K562 (cell line): Measurements from ENCODE around the gene GRHL3. TPM values are rescaled to one million over a fixed set of nuclear protein-coding genes. Genes with fewer than 3 reads are reported as not detected.

Experiments
- ATAC-seq: fragments of 200-7000 bp; cut with Tn5 transposase; 3 replicates; pipeline ENCODE4 v1.9.1; 2020; ENCODE audit warnings: moderate library complexity
- BruUV-seq: library from RNA; stranded (reverse); fragments of 400-500 nt; replicated peaks from 2 replicates; lab custom pipeline; 2021; lab: Mats Ljungman, UMichigan
- CTCF ChIA-PET: fragments of 300-600 bp; formaldehyde crosslinking; extraction: SDS; loops from one replicate; lab custom pipeline; 2021; ENCODE audit warnings: low intra/inter-chr PET ratio; lab: Yijun Ruan, JAX
- POLR2A ChIA-PET: fragments of 300-600, 350-650 bp; sonication (Branson Sonifier 250); formaldehyde crosslinking; extraction: SDS; loops from one replicate; lab custom pipeline; 2021; ENCODE audit warnings: antibody characterized with exemption, inconsistent platforms; lab: Yijun Ruan, JAX
- DNase-seq, 4 experiments: peaks; one replicate each; pipeline versions ENCODE4 v3.0.0 to v3.0.0-alpha.2; 2011 to 2018; ENCODE audit warnings: low spot score in 3 of 4, mixed read lengths in 3 of 4; ENCODE audit errors: extremely low read depth in 1 of 4
- FAIRE-seq: peaks from 2 replicates; lab custom pipeline; 2011; peaks lifted over from hg19 to GRCh38; lab: Jason Lieb, UNC
- H2AFZ ChIP-seq: 2 replicates; pipeline ENCODE4 v1.6.0; 2011; ENCODE audit warnings: low read depth, low read length, control low read depth, inconsistent platforms
- H3K27ac ChIP-seq: fragments of 200-600 bp; 3 replicates; pipeline ENCODE4 v1.8.0; 2011; ENCODE audit warnings: low read depth, mild to moderate bottlenecking, control low read depth, inconsistent platforms, low read length, moderate library complexity, mixed read lengths; ENCODE audit errors: extremely low read depth
- H3K27me3 ChIP-seq, 2 experiments: fragments of 300-600 bp in 1 of 2; 2 replicates in 1 of 2; 3 replicates in 1 of 2; pipeline versions ENCODE4 v1.6.0 to v1.8.0; 2011; ENCODE audit warnings: inconsistent platforms in 2 of 2, low read length in 2 of 2, mild to moderate bottlenecking in 1 of 2, mixed read lengths in 1 of 2, moderate library complexity in 1 of 2; ENCODE audit not compliant: control insufficient read depth in 2 of 2, insufficient read depth in 2 of 2
- H3K36me3 ChIP-seq: fragments of 300-600 bp; 3 replicates; pipeline ENCODE4 v1.8.0; 2011; ENCODE audit warnings: mild to moderate bottlenecking, low read length, inconsistent platforms; ENCODE audit not compliant: control insufficient read depth, insufficient read depth
- H3K4me1 ChIP-seq, 2 experiments: fragments of 200-600 bp in 1 of 2; replicated peaks in 1 of 2; 2 replicates in 1 of 2; 3 replicates in 1 of 2; pipeline versions ENCODE4 v1.5.1 to v1.8.0; 2011; ENCODE audit warnings: inconsistent platforms in 2 of 2, low read length in 2 of 2, mild to moderate bottlenecking in 1 of 2, mixed read lengths in 1 of 2, moderate library complexity in 1 of 2; ENCODE audit not compliant: control insufficient read depth in 2 of 2, insufficient read depth in 2 of 2
- H3K4me2 ChIP-seq: 2 replicates; pipeline ENCODE4 v1.6.1; 2011; ENCODE audit warnings: low read length, control low read depth, inconsistent platforms, mixed read lengths; ENCODE audit not compliant: insufficient read depth
- H3K4me3 ChIP-seq: fragments of 200-600 bp; sonication (generic), shearing (Covaris generic); 2 replicates; pipeline ENCODE4 v1.5.1; 2016; ENCODE audit warnings: control low read depth, inconsistent platforms
- H3K79me2 ChIP-seq: fragments of 200-600 bp; 3 replicates; pipeline ENCODE4 v1.8.0; 2011; ENCODE audit warnings: low read length, inconsistent platforms; ENCODE audit not compliant: control insufficient read depth, insufficient read depth
- H3K9ac ChIP-seq, 2 experiments: 2 replicates each; pipeline versions ENCODE4 v1.6.0 to v1.6.1; 2011; ENCODE audit warnings: low read depth in 2 of 2, low read length in 2 of 2, control low read depth in 1 of 2, inconsistent platforms in 1 of 2, mild to moderate bottlenecking in 1 of 2, mixed read lengths in 1 of 2; ENCODE audit not compliant: insufficient read depth in 1 of 2
- H3K9me1 ChIP-seq: one replicate; pipeline ENCODE4 v1.6.0; 2011; ENCODE audit warnings: inconsistent platforms, mild to moderate bottlenecking, low read length, moderate library complexity; ENCODE audit not compliant: control insufficient read depth, insufficient read depth
- H3K9me3 ChIP-seq: replicated peaks from 2 replicates; pipeline ENCODE4 v1.5.1; 2011; ENCODE audit warnings: low read depth, low read length, inconsistent platforms; ENCODE audit not compliant: control insufficient read depth, insufficient read depth
- H4K20me1 ChIP-seq: replicated peaks from 2 replicates; pipeline ENCODE4 v1.6.1; 2011; ENCODE audit warnings: low read length, inconsistent platforms, mixed read lengths; ENCODE audit not compliant: control insufficient read depth, insufficient read depth
- ERF ChIP-seq: fragments of 450-650 bp; formaldehyde crosslinking; IDR thresholded peaks from 2 replicates; pipeline ENCODE4 v1.4.0; 2020; ENCODE audit warnings: mild to moderate bottlenecking, mixed read lengths
- KAT8 ChIP-seq: fragments of 450-650 bp; IDR thresholded peaks from 2 replicates; pipeline ENCODE4 v1.6.1; 2016; ENCODE audit warnings: low read depth, mild to moderate bottlenecking
- MGA ChIP-seq: fragments of 450-650 bp; IDR thresholded peaks from 2 replicates; pipeline ENCODE4 v1.6.1; 2016; ENCODE audit warnings: mild to moderate bottlenecking, moderate library complexity
- MXD1 ChIP-seq: fragments of 250-450 bp; sonication (Bioruptor Pico); IDR thresholded peaks from 2 replicates; pipeline ENCODE4 v1.8.0; 2021; ENCODE audit warnings: borderline replicate concordance, mild to moderate bottlenecking, moderate library complexity; ENCODE audit not compliant: poor library complexity, severe bottlenecking
- NR2F6 ChIP-seq: fragments of 450-650 bp; formaldehyde crosslinking; IDR thresholded peaks from 2 replicates; pipeline ENCODE4 v1.4.0; 2020; ENCODE audit warnings: mild to moderate bottlenecking
- POLR2AphosphoS2 ChIP-seq: IDR thresholded peaks from 2 replicates; pipeline ENCODE4 v1.6.1; 2012; ENCODE audit warnings: low read length, improper control_type of control experiment
- PRPF4 ChIP-seq: fragments of 200-400 bp; formaldehyde crosslinking; IDR thresholded peaks from one replicate; pipeline ENCODE4 v1.6.1; 2017; ENCODE audit warnings: low read length, low read depth, mild to moderate bottlenecking; ENCODE audit not compliant: insufficient read depth, poor library complexity, severe bottlenecking
- RCOR1 ChIP-seq, 2 experiments: IDR thresholded peaks; 2 replicates each; pipeline ENCODE4 v1.6.1; 2012; ENCODE audit warnings: low read depth in 2 of 2, low read length in 2 of 2, borderline replicate concordance in 1 of 2, improper control_type of control experiment in 1 of 2
- SAFB2 ChIP-seq: fragments of 200-400 bp; formaldehyde crosslinking; IDR thresholded peaks from 2 replicates; pipeline ENCODE4 v1.6.1; 2018; ENCODE audit warnings: borderline replicate concordance, low read length, low read depth, moderate library complexity; ENCODE audit not compliant: severe bottlenecking
- ZBTB17 ChIP-seq: fragments of 450-650 bp; formaldehyde crosslinking; IDR thresholded peaks from 2 replicates; pipeline ENCODE4 v1.4.0; 2020; ENCODE audit warnings: mild to moderate bottlenecking
- ZNF436 ChIP-seq: fragments of 250-450, 450-650 bp; sonication (Bioruptor Pico); formaldehyde crosslinking; IDR thresholded peaks from 2 replicates; pipeline ENCODE4 v1.7.0; 2020; ENCODE audit warnings: mild to moderate bottlenecking
- WGBS: fragments of 100-300 bp; shearing (Covaris generic); methylation state at CpG from one replicate; pipeline ENCODE4 v1.1.6; 2016; ENCODE audit warnings: low coverage, mixed read lengths; ENCODE audit not compliant: insufficient coverage; ENCODE audit errors: missing lambda C conversion rate; 5-methylcytosine and 5-hydroxymethylcytosine counted together
- in situ Hi-C: fragments of 300-500 bp; cut with MboI; formaldehyde crosslinking; loops from 4 replicates; pipeline ENCODE4 v1.15.0; 2018; ENCODE audit warnings: inconsistent platforms, mixed read lengths
- intact Hi-C: fragments of 100-400 bp; cut with micrococcal nuclease; formaldehyde crosslinking; loops from 2 replicates; pipeline ENCODE4 v1.14.2; 2022
- polyA plus RNA-seq, 8 experiments: library from polyadenylated mRNA; depleted of rRNA in 4 of 8; stranded (reverse) in 5 of 8; unstranded in 3 of 8; fragments of >200 nt; fragmentation: Nextera tagmentation in 2 of 8; fragmentation: Illumina TruSeq in 1 of 8; extraction: Ambion mirVana in 2 of 8; extraction: Trizol in 1 of 8; gene quantifications; 2 replicates each; pipeline versions ENCODE4 v1.2.1 to v1.2.3, GENCODE V29; 2011 to 2014; ENCODE audit warnings: inconsistent platforms in 1 of 8, missing spikeins in 1 of 8
- total RNA-seq, 7 experiments: library from RNA; depleted of rRNA in 6 of 7; stranded (reverse); fragments of >200 nt in 6 of 7; fragmentation: Illumina TruSeq in 2 of 7; extraction: Trizol in 2 of 7; gene quantifications; 2 replicates each; pipeline versions ENCODE4 v1.2.1 to v1.2.3, GENCODE V29; 2011 to 2021; ENCODE audit warnings: low replicate concordance in 1 of 7

The GRHL3 gene
- total and polyA plus RNA-seq, 9 of the 15 experiments (the other 6 are each of a cell fraction or from before 2014, with no cell fraction given) = 0.01 to 0.04 TPM; not detected in 7

- POLR2A ChIA-PET = interaction anchor here (0.7 to 1.7 kb wide), 3 partner anchors 10 to 231 kb away, joined by 3 to 6 read pairs (median 4); no protein-coding TSS in a partner anchor
- intact Hi-C loops = no loop called here
- CTCF ChIA-PET = interaction anchor here (0.6 kb wide), 1 partner anchor 33 kb away, joined by 3 read pairs; no protein-coding TSS in a partner anchor
- no peak for TF ChIP-seq MXD1 (CRISPR knock-in tag)
- no peak for TF ChIP-seq NR2F6 (CRISPR knock-in tag)
- TF ChIP-seq ZBTB17 (CRISPR knock-in tag) = no peak
- no peak for TF ChIP-seq ZNF436 (CRISPR knock-in tag)
- TF ChIP-seq SAFB2 = no peak
- no peak for TF ChIP-seq KAT8
- no peak for TF ChIP-seq ERF (CRISPR knock-in tag)
- TF ChIP-seq RCOR1 (IDR thresholded peaks at IDR 0.05; ENCODE audit: borderline replicate concordance in 1 of 2, low read depth in 2 of 2, low read length in 2 of 2) = no peak
- no peak for TF ChIP-seq PRPF4
- TF ChIP-seq POLR2AphosphoS2 = no peak
- TF ChIP-seq MGA = no peak
Measured at GRCh38 chr1:24297852-24298232, 21.3 kb upstream of the GRHL3 start.

More at GRCh38 chr1:24297852-24298232, 21.3 kb upstream of the GRHL3 start:
- 3% methylated on average over 4 of the region's 4 CpGs for WGBS
- Histone ChIP-seq H3K36me3 (no peaks in the 10 kb centered on the region), H2AFZ (no peak overlapping the region), H3K4me2 (no peak overlapping the region), H3K27me3 (peaks cover 35% of the 10 kb centered on the region in 2 experiments), H3K4me3 (no peak overlapping the region), H3K4me1 (peaks cover 3 to 9% of the 10 kb centered on the region in 2 experiments; a peak in 4 of 5 replicates), H3K79me2 (no peaks in the 10 kb centered on the region), H3K9ac (no peak overlapping the region), H3K27ac (no peak overlapping the region), H3K9me1 (no peaks in the 10 kb centered on the region), H3K9me3 (no peaks in the 10 kb centered on the region), H4K20me1 (no peaks in the 10 kb centered on the region)
- DNase-seq (no peak), FAIRE-seq (no peak), ATAC-seq (no peak)
- in situ Hi-C loops = no loop called here
- BruUV-seq = no TSS peak
